HG02763 (cell line): ENCODE results near the gene GCFC2.

ENCODE experiments used
- ATAC-seq: cut with Tn5 transposase; IDR thresholded peaks from one replicate; pipeline ENCODE4 v1.9.1; 2021; ENCODE audit warnings: mild to moderate bottlenecking, moderate library complexity; ENCODE audit not compliant: unreplicated experiment

The GCFC2 gene

DNA sequence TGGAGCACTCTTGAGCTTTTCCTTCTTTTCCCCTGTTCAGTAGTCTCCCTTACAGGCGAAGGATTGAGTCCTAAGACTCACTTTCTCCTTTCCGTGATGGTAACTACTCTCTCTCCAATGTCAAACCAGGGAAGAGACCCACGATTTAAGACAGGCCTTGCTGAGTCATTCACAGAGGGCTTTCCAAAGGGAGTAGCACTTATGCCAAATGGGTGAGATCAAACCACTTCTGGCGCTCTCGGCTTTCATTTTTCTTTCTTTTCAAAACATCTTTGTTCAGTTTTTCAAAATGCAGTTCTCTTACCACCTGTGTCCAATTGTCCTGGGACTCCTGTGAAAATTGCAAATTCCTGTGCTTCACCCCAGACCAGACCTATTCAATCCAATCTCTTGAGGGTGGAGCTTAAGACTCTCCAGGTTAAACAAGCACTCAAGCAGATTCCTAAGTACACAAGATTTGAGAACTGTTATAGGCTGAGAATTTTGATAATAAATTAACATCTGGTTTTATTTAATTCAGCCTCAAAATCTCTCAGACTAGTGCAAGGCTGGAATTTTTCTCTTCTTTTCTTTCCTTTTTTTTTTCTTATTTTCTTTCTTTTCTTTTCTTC lies 78.5 kb downstream of the GCFC2 start:
- ATAC-seq, result no peak

GRCh38 chr2:75627902-75628504 lies 82.7 kb downstream of the GCFC2 start:
- peak; percentile 82 for ATAC-seq

DNA sequence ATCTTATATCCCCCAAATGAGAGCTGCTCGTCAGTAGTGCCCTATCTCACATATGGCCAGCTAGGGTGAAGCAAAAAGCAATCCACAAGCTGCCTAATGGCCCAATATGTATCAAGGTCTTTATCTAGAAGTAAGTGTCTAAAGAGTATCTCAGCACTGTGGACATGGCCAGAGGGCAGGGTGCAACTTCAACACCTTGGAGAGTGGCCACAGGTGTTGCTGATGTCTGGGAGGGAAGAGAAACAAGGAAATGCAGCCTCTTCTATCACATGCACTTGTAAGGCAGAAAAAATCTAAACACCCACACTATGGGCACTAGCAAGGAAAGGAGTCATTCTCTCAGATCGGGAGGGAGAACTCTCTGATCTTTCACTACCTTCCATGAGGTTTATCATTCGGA lies 87.8 kb downstream of the GCFC2 start:
- no peak for ATAC-seq

DNA sequence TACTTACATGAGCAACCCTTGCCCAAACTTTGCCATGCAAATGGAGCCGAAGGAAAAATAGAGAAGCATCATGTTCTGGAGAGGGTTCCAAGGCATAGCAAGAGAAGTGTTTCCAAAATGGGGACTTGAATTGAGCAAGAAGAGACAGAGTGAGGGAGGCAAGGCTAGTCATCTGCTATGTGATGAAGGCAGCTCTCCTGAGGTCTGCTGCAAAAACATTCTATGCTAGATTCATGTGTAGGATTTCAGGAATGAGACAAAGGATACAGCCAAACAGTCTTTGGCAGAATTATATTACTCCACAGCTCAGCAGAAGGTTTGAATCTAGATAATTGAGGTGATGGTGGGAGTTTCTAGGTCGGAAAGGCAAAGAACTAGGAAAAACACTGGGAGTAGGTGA lies 88.2 kb downstream of the GCFC2 start:
- ATAC-seq, result no peak

GRCh38 chr2:75621228-75621627 lies 89.5 kb downstream of the GCFC2 start:
- no peak for ATAC-seq

DNA sequence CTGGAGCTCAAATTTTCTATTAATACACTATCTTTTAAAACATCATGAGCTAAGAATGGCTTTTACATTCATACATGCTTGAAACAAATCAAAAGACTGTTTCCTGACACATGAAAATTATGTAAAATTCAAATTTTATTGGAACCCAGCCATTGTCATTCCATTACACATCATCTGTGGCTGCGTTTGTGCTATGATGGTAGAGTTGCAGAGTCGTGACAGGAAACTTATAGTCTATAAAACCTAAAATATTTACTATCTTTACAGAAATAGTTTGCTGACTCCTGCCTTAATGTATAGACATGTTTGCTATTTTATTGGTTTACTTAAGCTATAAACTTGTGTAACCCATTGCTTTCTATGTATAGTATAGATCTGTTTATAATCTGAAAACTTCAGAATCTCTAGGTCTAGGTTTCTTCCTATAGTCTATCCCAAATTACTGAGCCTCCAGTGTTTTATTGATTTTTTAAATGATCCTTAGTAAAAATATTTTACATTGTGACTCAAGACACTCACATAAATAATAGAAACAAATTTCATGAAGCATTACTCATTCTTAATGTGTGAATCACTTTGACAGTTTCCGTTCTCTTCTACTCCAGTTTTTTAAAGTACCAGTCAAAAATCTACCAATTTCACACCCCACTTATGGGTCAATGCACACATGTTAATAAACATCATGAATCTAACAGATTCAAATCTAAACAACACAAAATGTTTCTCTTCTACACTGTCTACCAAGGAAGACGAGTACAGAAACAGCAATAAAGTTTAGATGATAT lies 90.6 kb downstream of the GCFC2 start:
- no peak for ATAC-seq

DNA sequence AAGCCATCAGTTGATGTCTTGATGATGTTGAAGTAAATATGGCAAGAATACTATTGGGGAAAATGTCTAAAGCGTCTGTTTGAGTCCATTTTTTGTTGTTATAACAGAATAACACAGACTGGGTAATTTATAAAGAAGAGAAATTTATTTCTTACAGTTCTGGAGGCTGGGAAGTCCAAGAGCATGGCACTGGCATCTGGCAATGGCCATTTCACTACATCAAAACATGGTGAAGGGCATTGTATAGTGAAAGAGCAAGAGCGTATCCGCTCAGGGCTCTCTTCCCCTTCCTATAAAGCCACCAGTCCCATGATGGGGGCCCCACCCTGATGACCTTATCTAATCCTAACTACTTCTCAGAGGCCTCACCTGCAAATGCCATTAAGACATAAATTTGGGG lies 93.8 kb downstream of the GCFC2 start:
- no peak for ATAC-seq

DNA sequence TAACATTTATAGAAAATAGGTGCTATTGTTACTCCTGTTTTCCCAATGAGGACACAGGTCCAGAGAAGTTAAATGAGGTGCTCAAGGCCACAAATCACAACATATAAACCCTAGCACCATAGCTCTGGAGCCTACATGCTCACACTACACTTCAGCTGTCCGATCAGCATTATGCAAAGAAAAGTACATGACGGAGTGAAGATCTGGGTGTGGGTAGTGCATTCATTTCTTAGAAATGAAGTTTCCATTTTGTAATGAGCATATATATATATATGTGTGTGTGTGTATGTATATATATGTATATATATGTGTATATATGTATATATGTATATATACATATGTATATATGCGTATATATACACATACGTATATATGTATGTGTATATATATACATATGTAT lies 94.3 kb downstream of the GCFC2 start:
- ATAC-seq, result no peak

DNA sequence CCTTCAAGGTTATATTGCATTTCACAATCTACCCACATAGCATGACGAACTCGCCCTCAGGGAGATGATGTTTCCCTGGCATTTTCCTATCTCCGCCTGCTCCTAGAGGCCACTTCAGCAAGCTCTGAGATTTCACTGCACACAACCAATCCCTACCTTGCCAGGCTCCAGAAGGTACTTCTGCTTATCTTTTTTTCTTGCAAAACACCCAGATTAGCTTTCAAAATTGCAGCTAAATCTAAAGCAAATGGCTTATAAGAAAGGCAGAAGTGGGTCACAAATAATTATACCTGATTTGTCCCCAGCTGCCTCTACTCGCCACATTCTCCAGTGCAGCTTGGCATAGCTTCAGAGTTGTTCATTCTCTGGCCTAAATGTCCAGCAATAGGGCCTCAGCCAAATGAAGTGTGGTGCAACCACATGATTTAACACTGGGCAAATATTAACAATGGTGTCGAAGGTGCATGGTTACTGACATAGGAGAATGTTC lies 96.5 kb downstream of the GCFC2 start:
- no peak for ATAC-seq

GRCh38 chr2:75612862-75613243 lies 97.9 kb downstream of the GCFC2 start:
- ATAC-seq, result no peak
